Naive thymus-derived CD4-positive, alpha-beta T cell (primary cell): ENCODE results near the gene SIPA1. TPM values are rescaled to one million over a fixed set of nuclear protein-coding genes. Genes with fewer than 3 reads are reported as not detected.

ENCODE experiments used
- ATAC-seq: fragments of 150-1000 bp; cut with Tn5 transposase; 2 replicates; pipeline ENCODE4 v1.10.0; 2021; ENCODE audit warnings: mild to moderate bottlenecking, moderate library complexity
- CTCF ChIA-PET: fragments of 350-600 bp; sonication (Branson Sonifier 250); formaldehyde crosslinking; loops from one replicate; lab custom pipeline; 2021; ENCODE audit warnings: antibody characterized with exemption; lab: Charles Lee
- POLR2A ChIA-PET: fragments of 350-600 bp; sonication (Branson Sonifier 250); formaldehyde crosslinking; loops from one replicate; lab custom pipeline; 2021; ENCODE audit warnings: antibody characterized with exemption, inconsistent platforms; lab: Charles Lee
- DNase-seq, 9 donors: peaks; one replicate each; pipeline versions ENCODE4 v3.0.0 to v3.0.0-alpha.2; 2020 to 2022; ENCODE audit warnings: mixed read lengths in 1 of 9
- H3K27ac ChIP-seq: one replicate; pipeline ENCODE4 v1.7.0; 2013; ENCODE audit warnings: mild to moderate bottlenecking, low read depth, low read length, moderate library complexity
- H3K27me3 ChIP-seq, 2 donors: one replicate each; pipeline ENCODE4 v1.7.0; 2013; ENCODE audit warnings: low read length in 2 of 2, mild to moderate bottlenecking in 2 of 2, moderate library complexity in 2 of 2; ENCODE audit not compliant: control insufficient read depth in 2 of 2, insufficient read depth in 2 of 2
- H3K36me3 ChIP-seq, 3 experiments: 1 replicate in 2 of 3; 2 replicates in 1 of 3; pipeline ENCODE4 v1.7.0; 2013; ENCODE audit warnings: low read length in 3 of 3, mild to moderate bottlenecking in 3 of 3, moderate library complexity in 1 of 3; ENCODE audit not compliant: insufficient read depth in 3 of 3, control insufficient read depth in 2 of 3
- H3K4me1 ChIP-seq, 2 donors: one replicate each; pipeline ENCODE4 v1.7.0; 2013; ENCODE audit warnings: low read length in 2 of 2, mild to moderate bottlenecking in 2 of 2, moderate library complexity in 1 of 2; ENCODE audit not compliant: control insufficient read depth in 2 of 2, insufficient read depth in 2 of 2
- H3K4me3 ChIP-seq: 2 replicates; pipeline ENCODE4 v1.7.0; 2013; ENCODE audit warnings: mild to moderate bottlenecking, low read length
- H3K9me3 ChIP-seq, 3 experiments: 1 replicate in 2 of 3; 2 replicates in 1 of 3; pipeline ENCODE4 v1.7.0; 2013; ENCODE audit warnings: low read length in 3 of 3; ENCODE audit not compliant: control insufficient read depth in 2 of 3
- H3K27ac Mint-ChIP-seq, 9 donors: one replicate each; pipeline ENCODE4 v1.8.0; 2020 to 2022; ENCODE audit warnings: mixed read lengths in 9 of 9, mild to moderate bottlenecking in 8 of 9, moderate library complexity in 5 of 9, inconsistent platforms in 2 of 9
- H3K27me3 Mint-ChIP-seq, 5 donors: one replicate each; pipeline ENCODE4 v1.8.0; 2021 to 2022; ENCODE audit warnings: mixed read lengths in 5 of 5, mild to moderate bottlenecking in 1 of 5
- H3K36me3 Mint-ChIP-seq, 5 donors: one replicate each; pipeline ENCODE4 v1.8.0; 2020 to 2022; ENCODE audit warnings: mixed read lengths in 5 of 5, mild to moderate bottlenecking in 3 of 5, inconsistent platforms in 1 of 5
- H3K4me1 Mint-ChIP-seq, 7 donors: one replicate each; pipeline ENCODE4 v1.8.0; 2020 to 2022; ENCODE audit warnings: mixed read lengths in 7 of 7, mild to moderate bottlenecking in 3 of 7, inconsistent platforms in 1 of 7
- H3K4me3 Mint-ChIP-seq, 10 donors: one replicate each; pipeline ENCODE4 v1.8.0; 2020 to 2022; ENCODE audit warnings: mild to moderate bottlenecking in 10 of 10, mixed read lengths in 10 of 10, moderate library complexity in 6 of 10, inconsistent platforms in 2 of 10
- H3K9me3 Mint-ChIP-seq, 11 donors: one replicate each; pipeline ENCODE4 v1.8.0; 2020 to 2022; ENCODE audit warnings: mixed read lengths in 11 of 11, mild to moderate bottlenecking in 4 of 11, inconsistent platforms in 1 of 11, moderate library complexity in 1 of 11
- intact Hi-C, 2 donors: fragments of 100-400 bp; cut with micrococcal nuclease; formaldehyde crosslinking; loops; one replicate each; pipeline ENCODE4 v1.15.1; 2023
- polyA plus RNA-seq, 2 donors: library from polyadenylated mRNA; unstranded; fragments of 300-500 nt; fragmentation: Illumina TruSeq; gene quantifications; one replicate each; pipeline ENCODE4 v1.2.3, GENCODE V29; 2021
- total RNA-seq, 6 experiments: library from RNA in 5 of 6; stranded (reverse) in 5 of 6; gene quantifications; 1 replicate in 5 of 6; 2 replicates in 1 of 6; pipeline ENCODE4 v1.2.3 and lab custom pipeline; 2021 to 2026

Gene SIPA1
- total and polyA plus RNA-seq, 7 experiments from 2014 or later = 90.3 to 249 (median 184) TPM

DNA sequence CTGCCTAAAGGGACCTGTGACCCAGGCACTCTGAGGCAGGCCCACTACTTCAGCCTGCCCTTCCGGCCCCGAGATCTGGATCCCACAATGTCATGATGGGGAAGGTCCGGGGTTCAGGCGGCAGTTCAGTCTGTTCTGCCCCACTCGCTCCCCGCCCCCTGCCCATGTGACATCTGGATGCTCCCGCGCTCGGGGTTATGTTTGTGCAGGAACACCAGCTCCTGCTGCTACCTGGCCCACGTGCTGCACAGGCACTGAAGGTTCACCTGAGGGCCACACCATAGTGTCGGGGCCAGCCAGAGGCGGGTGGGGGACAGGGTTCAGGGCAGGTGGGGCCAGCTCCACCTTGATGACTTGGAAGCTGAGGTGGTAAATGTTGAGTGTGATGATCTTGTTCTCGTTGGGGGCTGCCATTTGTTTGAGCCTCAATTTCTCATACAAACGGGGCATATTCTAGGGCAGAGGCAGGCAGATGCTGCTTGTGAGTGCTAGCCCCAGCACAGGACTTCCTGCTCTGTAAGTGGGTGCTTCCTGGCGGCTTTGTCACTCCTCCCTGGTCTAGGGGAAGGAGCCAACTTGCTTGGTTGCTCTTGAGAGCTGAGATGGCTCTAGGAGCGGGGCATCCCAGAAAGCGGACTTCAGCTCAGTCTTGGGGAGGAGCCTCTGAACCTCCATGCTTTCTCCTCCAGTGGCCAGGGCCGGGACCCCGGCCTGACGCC, 4.4 kb upstream of the SIPA1 start:
- CTCF ChIA-PET = no interaction called here
- DNase-seq = peak in 1 of 9 donors; percentile 37
- H3K36me3 Mint-ChIP-seq = peaks cover 0 to 11% (median 4%) of the 10 kb centered on the region in 5 donors

DNA sequence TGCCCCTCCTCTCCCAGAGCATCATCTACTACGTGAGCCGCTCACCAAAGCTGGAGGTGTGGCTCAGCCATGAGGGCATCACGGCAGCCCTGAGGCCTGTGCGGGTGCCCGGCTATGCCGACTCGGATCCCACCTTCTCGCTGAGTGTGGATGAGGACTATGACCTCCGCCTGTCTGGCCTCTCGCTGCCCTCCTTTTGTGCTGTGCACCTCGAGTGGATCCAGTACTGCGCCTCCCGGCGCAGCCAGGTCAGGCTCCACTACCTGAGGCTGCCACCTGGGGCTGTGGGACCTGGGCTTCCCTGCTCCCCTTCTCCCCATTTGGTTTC, 3.8 kb upstream of the SIPA1 start:
- Mint-ChIP-seq H3K36me3 (peaks cover 0 to 16% (median 4%) of the 10 kb centered on the region in 5 donors), H3K27me3 (no peaks in the 10 kb centered on the region), H3K4me3 (peak overlapping the region in 1 of 10 donors; percentile 35), H3K9me3 (no peaks in the 10 kb centered on the region), H3K27ac (peak overlapping the region; percentile 48 to 87 (median 65)), H3K4me1 (peaks cover 15 to 31% (median 28%) of the 10 kb centered on the region in 7 donors)
- intact Hi-C loops = no loop called here
- Histone ChIP-seq H3K4me3 (no peak overlapping the region), H3K36me3 (peaks cover 0 to 75% (median 10%) of the 10 kb centered on the region in 3 experiments), H3K4me1 (peaks cover 13 to 24% of the 10 kb centered on the region in 2 donors), H3K27me3 (no peaks in the 10 kb centered on the region), H3K9me3 (no peaks in the 10 kb centered on the region), H3K27ac (peak overlapping the region; percentile 55)
- ChIA-PET CTCF (no interaction called here), POLR2A (interaction anchor here (0.6 to 2.5 kb wide), 4 partner anchors 11 to 890 kb away, joined by 3 to 13 read pairs (median 6); no protein-coding TSS in a partner anchor)
- no peak for DNase-seq
- ATAC-seq = no peak

More for the DNA sequence above, 4.4 kb upstream of the SIPA1 start:
- peak overlapping the region; percentile 48 to 87 (median 73) for H3K27ac Mint-ChIP-seq
- POLR2A ChIA-PET = interaction anchor here (0.5 to 2.5 kb wide), 8 partner anchors 10 to 890 kb away, joined by 3 to 13 read pairs (median 4); partner anchors contain the start of gene MALAT1
- H3K27ac ChIP-seq = peak overlapping the region; percentile 55
- peak; percentile 24 for ATAC-seq
- no peaks in the 10 kb centered on the region for H3K27me3 ChIP-seq
- H3K4me1 Mint-ChIP-seq = peaks cover 11 to 26% (median 23%) of the 10 kb centered on the region in 7 donors
- H3K9me3 Mint-ChIP-seq = no peaks in the 10 kb centered on the region
- H3K4me3 Mint-ChIP-seq = peak overlapping the region in 5 of 10 donors; percentile 0 to 39 (median 26)
- no peaks in the 10 kb centered on the region for H3K9me3 ChIP-seq
- intact Hi-C loops = no loop called here
- no peak overlapping the region for H3K4me3 ChIP-seq
- peaks cover 8 to 20% of the 10 kb centered on the region in 2 donors for H3K4me1 ChIP-seq
- H3K36me3 ChIP-seq = peaks cover 0 to 79% (median 10%) of the 10 kb centered on the region in 3 experiments
- H3K27me3 Mint-ChIP-seq = no peaks in the 10 kb centered on the region

DNA sequence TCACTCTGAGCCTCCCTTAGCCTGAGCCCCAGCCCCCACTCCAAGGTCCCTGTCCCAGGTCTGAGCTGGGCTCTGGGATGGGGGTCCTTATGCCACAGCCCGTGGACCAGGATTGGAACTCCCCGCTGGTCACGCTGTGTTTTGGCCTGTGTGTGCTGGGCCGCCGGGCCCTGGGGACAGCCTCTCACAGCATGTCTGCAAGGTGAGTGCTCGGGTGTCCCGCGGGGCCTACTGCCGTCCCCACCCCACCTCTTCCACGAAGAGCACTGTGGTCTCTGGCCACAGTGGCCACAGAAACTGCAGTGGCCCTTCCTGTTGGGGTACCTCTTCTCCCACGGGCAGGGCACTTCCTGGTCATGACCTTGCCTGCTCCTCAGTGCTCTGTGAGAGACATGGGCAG, 3.5 kb upstream of the SIPA1 start:
- peaks cover 0 to 16% (median 4%) of the 10 kb centered on the region in 5 donors for H3K36me3 Mint-ChIP-seq
- no peak overlapping the region for H3K4me3 Mint-ChIP-seq
- peak overlapping the region in 3 of 9 donors; percentile 14 to 79 (median 65) for H3K27ac Mint-ChIP-seq
- ChIA-PET CTCF (no interaction called here), POLR2A (interaction anchor here (0.6 to 2.5 kb wide), 2 partner anchors 28 to 889 kb away, joined by 3 to 6 read pairs; partner anchors contain the start of gene RELA)
- no peaks in the 10 kb centered on the region for H3K27me3 Mint-ChIP-seq
- Histone ChIP-seq H3K27me3 (no peaks in the 10 kb centered on the region), H3K27ac (peak overlapping the region; percentile 55), H3K36me3 (peaks cover 0 to 71% (median 8%) of the 10 kb centered on the region in 3 experiments), H3K4me1 (peaks cover 17 to 27% of the 10 kb centered on the region in 2 donors), H3K9me3 (no peaks in the 10 kb centered on the region), H3K4me3 (no peak overlapping the region)
- no peaks in the 10 kb centered on the region for H3K9me3 Mint-ChIP-seq
- intact Hi-C loops = no loop called here
- DNase-seq = no peak
- peaks cover 16 to 33% (median 31%) of the 10 kb centered on the region in 7 donors for H3K4me1 Mint-ChIP-seq
- no peak for ATAC-seq

DNA sequence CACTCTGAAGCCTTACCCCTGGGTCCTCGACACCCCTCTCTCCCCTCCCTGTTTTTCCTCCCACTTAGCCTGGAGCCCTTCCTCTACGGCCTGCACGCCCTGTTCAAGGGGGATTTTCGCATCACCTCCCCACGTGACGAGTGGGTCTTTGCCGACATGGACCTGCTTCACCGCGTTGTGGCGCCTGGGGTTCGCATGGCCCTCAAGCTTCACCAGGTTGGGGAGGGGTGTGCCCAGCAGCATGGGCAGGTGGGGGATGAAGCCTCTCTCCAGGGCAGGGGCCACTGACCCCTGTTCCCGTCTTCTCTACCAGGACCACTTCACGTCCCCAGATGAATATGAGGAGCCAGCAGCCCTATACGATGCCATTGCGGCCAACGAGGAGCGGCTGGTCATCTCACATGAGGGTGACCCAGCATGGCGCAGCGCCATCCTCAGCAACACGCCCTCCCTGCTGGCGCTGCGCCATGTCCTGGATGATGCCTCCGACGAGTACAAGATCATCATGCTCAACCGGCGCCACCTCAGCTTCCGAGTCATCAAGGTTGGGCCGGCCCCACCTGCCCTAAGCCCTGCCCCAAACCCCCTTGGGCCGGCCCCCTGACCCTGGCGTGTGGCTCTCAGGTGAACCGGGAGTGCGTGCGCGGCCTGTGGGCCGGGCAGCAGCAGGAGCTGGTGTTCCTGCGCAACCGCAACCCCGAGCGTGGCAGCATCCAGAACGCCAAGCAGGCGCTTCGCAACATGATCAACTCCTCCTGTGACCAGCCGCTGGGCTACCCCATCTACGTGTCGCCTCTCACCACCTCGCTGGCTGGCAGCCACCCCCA, 2.8 kb upstream of the SIPA1 start:
- peaks cover 0 to 23% (median 4%) of the 10 kb centered on the region in 5 donors for H3K36me3 Mint-ChIP-seq
- H3K4me3 Mint-ChIP-seq = peak overlapping the region in 1 of 10 donors; percentile 16
- Histone ChIP-seq H3K27ac (peak overlapping the region; percentile 55), H3K36me3 (peaks cover 0 to 64% (median 1%) of the 10 kb centered on the region in 3 experiments), H3K4me1 (peaks cover 22 to 33% of the 10 kb centered on the region in 2 donors), H3K4me3 (no peak overlapping the region), H3K9me3 (no peaks in the 10 kb centered on the region), H3K27me3 (no peaks in the 10 kb centered on the region)
- ChIA-PET POLR2A (interaction anchor here (1.4 to 10.4 kb wide), 3 partner anchors 19 to 28 kb away, joined by 4 to 227 read pairs (median 6); partner anchors contain the start of genes PCNX3 and RELA), CTCF (no interaction called here)
- H3K4me1 Mint-ChIP-seq = peaks cover 20 to 40% (median 36%) of the 10 kb centered on the region in 7 donors
- no peaks in the 10 kb centered on the region for H3K9me3 Mint-ChIP-seq
- DNase-seq (no peak), ATAC-seq (no peak)
- intact Hi-C loops = no loop called here
- no peaks in the 10 kb centered on the region for H3K27me3 Mint-ChIP-seq
- H3K27ac Mint-ChIP-seq = peak overlapping the region in 1 of 9 donors; percentile 19

DNA sequence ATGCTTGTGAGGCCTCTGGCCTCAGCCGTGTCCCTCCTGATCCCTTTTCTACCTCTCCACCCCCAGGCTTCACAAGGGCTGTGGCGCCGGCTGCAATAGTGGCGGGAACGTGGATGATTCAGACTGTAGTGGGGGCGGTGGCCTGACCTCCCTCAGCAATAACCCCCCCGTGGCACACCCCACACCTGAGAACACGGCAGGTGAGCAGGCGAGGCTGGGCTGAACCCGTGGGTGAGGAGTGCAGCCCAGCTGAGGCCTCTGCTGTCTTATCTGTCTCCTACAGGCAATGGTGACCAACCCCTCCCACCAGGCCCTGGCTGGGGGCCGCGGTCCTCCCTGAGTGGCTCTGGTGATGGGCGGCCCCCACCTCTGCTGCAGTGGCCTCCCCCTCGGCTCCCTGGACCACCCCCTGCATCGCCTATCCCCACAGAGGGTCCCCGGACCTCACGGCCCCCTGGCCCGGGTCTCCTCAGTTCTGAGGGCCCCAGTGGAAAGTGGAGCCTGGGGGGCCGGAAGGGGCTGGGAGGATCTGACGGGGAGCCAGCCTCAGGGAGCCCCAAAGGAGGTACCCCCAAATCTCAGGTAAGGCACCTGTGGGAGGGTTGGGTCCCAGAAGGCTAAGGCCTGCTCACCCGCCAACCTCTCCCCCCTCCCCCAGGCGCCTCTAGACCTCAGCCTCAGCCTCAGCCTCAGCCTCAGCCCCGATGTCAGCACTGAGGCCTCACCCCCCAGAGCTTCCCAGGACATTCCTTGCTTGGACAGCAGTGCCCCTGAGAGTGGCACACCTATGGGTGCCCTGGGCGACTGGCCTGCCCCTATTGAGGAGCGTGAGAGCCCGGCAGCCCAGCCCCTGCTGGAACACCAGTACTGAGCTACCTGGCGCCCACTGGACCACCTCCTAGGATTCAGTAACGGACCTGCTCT, 1.5 kb upstream of the SIPA1 start:
- no peaks in the 10 kb centered on the region for H3K27me3 Mint-ChIP-seq
- H3K36me3 ChIP-seq = peaks cover 0 to 60% (median 0%) of the 10 kb centered on the region in 3 experiments
- H3K27ac Mint-ChIP-seq = peak overlapping the region; percentile 49 to 99 (median 78)
- CTCF ChIA-PET = interaction anchor here (0.6 to 0.7 kb wide), 2 partner anchors 542 to 620 kb away, joined by 3 to 5 read pairs; no protein-coding TSS in a partner anchor
- H3K4me1 ChIP-seq = peaks cover 32 to 46% of the 10 kb centered on the region in 2 donors
- POLR2A ChIA-PET = interaction anchor here (1.0 to 10.4 kb wide), 7 partner anchors 9 to 366 kb away, joined by 3 to 227 read pairs (median 6); partner anchors contain the start of genes PCNX3 and RELA
- no peak for DNase-seq
- no peaks in the 10 kb centered on the region for H3K9me3 Mint-ChIP-seq
- H3K36me3 Mint-ChIP-seq = peaks cover 0 to 28% (median 4%) of the 10 kb centered on the region in 5 donors
- intact Hi-C loops = no loop called here
- ATAC-seq = no peak
- H3K4me3 ChIP-seq = no peak overlapping the region
- H3K4me3 Mint-ChIP-seq = peak overlapping the region in 9 of 10 donors; percentile 54 to 97 (median 72)
- H3K27me3 ChIP-seq = no peaks in the 10 kb centered on the region
- peak overlapping the region; percentile 97 for H3K27ac ChIP-seq
- H3K4me1 Mint-ChIP-seq = peaks cover 20 to 48% (median 41%) of the 10 kb centered on the region in 7 donors
- H3K9me3 ChIP-seq = no peaks in the 10 kb centered on the region
